HG03342 (cell line): ENCODE results near the gene SHISA2.

Source experiments
- ATAC-seq: cut with Tn5 transposase; IDR thresholded peaks from one replicate; pipeline ENCODE4 v1.9.1; 2021; ENCODE audit warnings: mild to moderate bottlenecking, moderate library complexity; ENCODE audit not compliant: unreplicated experiment

Gene SHISA2

DNA sequence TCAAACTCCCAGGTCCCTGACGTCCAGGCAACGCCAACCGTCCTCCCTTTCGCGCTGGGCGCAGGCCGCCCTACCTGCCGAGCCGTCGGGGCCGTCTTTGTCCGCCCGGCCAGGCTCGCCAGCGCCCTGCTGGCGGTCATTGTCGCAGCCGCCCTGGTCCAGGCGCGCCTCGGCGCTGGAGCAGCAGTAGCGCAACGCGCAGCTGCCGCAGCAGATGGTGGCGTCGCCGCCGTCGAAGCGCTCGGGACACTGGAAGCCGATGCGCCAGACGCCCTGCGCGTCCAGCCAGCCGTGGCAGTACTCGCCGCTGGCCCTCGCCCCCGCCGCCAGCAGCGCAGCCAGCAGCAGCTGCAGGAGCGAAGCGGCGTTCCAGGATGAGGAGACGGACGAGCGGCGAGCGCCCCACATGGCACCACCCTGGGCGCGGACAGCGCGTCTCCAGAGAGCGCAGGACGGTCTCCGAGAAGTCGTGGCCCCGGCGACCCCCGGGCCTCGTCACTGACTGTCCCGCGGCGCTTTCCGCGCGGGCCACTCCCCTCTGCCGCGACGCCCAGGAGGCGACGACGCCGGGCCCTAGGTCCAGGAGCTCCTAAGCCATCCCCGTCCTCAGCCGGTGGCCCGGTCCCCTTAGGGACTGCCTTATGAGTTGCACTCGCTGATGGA is 1.1 kb downstream of the SHISA2 start:
- no peak for ATAC-seq

DNA sequence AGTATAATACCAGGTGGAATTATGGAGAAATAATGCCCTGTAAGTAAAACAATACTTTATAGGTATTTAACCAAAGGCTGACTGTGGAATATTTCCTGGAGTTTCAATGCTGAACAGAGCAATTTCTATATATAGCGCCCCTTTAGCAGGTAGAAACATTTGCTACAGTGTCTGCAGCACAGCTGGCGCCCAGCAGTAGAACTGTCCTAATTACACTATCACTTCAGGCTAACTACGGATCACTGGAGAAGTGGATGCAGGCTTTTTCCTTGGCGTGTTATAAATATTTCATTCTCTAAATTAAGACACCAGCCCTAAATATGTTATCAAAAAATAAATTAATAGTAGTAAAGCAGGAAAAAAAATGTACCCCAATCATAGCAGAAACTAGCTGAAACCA is 3.1 kb downstream of the SHISA2 start:
- no peak for ATAC-seq

DNA sequence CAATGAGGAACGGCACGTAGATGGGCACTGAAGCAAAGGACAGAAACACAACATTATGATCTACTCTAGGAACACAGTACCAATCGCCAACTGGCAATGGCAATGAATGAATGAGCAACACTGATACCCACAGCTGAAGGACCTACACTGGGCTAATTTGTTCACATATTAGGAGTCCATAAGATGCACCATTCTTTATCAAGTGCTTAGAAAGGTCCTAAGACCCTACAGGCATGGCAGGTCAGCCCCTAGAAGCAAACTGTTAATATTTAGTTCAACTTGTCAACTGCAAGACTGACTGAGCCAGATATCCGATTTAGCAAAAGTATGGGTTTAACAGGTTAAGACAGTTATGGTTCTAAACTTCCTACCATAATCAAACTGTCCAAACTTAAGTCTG is 4.8 kb downstream of the SHISA2 start:
- no peak for ATAC-seq

DNA sequence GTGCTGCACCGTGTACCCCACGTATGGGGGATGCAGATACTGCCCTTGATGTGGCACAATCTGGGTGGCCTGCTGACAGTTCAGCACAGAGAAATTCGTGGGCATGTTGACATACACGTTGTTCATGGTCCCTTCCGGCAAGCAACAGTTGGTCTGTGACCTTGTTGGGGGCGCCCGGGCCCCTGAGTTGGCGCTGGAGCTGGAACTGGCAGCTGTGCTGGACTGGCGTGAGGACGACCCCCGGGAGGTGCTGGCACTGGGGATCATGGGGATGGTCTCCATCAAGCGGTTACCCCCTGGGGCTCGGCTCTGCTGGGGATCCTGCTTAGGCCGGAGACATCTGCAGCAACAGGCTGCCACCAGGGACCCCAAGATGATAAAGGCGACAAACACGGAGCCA is 5.2 kb downstream of the SHISA2 start:
- no peak for ATAC-seq

DNA sequence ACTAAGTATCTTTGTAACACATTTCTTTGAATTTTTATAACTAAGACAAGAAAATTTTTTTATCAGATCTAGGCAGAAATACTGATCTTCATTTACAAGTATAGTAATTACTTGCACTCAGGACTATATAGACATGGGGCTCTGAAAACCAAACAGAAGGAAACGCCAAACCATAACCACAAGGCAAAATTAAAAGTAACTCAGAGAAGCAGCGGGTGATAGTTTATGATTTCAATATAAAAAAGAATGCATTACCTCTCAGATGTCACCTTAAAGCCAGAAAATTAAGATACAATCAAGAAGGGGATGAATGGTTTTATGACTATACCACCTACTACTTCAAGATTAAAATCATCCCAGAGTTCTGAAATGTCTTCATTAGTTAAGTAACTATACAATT is 6.7 kb downstream of the SHISA2 start:
- no peak for ATAC-seq

DNA sequence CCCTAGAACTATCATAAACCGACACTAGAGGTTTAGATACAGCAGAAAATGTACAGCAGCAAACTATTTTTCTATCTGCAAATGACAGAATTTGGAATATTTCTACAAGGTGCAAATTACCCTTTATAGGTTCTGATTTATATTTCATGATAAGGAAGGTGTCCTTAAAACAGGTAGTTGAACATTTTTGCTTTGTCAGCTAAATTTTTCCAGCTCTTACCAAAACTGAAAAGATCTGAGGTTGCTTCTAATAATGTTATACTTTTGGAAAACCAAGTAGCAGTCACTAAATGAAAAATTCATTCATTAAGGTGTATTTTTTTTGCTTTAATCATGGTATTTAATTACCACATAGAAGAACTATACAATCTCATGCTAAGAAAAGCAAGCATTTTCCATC is 9.0 kb downstream of the SHISA2 start:
- no peak for ATAC-seq

DNA sequence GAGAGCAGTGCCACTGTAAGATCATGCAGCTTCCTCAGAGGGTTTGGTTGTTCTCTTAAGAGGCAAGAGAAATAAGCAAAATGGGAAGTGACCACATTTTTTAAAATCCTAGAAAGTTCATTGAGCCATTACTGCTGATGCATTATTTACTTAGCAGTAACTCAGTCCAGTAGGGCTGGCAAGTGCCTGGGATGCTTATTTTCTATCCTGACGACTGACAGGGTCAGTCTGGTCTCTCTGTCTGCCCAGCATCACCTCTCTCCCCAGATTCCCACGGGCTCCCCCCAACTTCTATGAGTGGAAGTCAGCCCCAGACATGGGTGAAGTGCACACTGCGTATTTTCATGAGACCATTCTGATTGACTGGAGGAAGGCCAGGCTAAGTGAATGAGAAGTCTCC is 10.4 kb downstream of the SHISA2 start:
- no peak for ATAC-seq

DNA sequence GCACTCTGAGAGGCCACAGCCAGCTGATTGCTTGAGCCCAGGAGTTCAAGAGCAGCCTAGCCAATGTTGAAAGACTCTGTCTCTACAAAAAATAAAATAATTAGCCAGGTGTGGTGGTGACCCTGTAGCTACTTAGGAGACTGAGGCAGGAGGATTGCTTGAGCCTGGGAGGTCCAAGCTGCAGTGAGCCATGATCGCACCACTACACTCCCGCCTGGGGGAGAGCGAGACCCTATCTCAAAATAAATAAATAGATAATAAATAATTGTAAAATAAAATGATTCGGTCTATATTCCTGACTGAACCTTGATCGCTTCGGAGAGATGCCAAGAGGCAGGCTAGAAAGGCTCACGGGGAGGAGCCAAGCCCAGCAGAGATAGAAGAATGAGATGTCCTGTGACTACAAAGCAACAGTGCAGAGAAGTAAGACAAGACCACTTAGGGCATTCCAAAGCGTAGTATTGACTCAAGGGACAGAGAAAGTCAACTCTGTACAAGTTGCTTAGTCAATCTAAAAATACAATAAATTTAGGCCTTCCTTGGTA is 12.8 kb downstream of the SHISA2 start:
- no peak for ATAC-seq

DNA sequence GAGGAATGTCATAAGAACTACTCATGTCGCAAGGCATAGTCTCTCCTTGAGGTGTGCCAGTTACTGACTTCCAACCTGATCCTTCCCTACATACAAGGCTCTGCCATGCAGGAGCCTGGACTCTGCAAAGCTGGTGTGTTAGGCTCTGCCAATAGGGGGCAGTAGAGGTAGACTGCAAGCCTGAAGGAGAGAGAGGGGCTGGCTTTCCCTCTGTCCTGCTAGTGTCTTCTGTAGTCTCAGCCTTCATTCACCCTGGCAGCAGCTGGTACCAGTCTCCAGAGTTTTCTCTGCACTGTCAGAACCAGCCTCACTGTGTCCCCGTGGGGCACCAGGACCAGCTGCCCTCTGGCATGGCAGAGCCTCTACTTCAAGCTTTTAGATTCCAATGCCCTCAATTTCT is 14.5 kb downstream of the SHISA2 start:
- ATAC-seq: no peak

DNA sequence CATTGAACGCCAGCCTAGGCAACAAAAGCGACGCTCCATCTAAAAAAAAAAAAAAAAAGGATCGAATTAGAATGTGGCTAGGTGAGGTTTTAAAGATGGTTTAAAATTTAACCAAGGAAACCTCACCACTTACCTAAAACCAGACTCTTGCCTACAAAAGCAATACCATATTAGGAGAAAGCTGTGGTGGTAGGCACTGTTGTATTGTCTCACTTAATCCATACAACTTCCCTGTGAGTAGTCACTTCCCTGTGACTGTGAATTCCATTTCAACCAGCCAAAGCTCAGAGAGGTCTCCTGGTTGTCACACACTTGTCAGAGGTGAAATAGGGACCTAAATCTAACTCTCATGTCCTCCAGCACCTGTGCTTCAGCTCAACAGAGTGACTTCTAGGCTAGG is 15.4 kb downstream of the SHISA2 start:
- no peak for ATAC-seq

DNA sequence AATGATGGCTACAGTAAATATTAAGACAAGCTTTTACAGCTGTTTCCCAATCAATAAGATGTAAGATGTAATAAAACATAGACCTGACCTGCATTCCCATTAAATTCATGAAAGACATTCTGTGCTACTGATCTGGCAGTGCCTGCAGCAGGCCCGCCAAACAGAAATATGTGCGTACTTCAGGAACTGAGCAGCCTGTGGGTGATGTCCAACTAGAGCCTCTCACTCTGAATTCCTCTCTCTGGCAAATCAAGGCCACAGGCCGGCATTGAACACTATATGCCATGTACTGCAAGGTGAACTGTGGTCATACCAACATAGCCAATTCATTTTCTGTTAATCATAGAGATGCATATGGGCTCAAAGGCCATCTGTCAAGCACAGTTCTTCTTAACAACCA is 17.8 kb downstream of the SHISA2 start:
- ATAC-seq: no peak

DNA sequence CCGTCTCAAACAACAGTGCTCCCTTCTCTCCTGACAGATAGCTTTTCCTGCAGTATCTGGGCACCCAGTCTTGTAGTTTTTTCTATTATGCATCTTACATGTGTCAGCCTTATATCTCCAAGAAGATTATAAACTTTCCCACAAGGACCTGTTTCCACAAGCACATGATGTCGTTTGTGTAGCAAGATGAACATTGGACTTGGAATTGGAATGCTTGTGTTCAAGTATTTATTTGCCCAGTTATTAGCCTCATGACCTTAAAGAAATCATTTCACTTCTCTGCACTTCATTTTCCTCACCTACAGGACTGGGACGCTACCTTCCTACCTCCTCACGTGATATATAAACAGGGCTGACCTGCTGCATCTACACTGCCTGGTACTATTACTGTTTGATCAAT is 21.5 kb downstream of the SHISA2 start:
- ATAC-seq: no peak

DNA sequence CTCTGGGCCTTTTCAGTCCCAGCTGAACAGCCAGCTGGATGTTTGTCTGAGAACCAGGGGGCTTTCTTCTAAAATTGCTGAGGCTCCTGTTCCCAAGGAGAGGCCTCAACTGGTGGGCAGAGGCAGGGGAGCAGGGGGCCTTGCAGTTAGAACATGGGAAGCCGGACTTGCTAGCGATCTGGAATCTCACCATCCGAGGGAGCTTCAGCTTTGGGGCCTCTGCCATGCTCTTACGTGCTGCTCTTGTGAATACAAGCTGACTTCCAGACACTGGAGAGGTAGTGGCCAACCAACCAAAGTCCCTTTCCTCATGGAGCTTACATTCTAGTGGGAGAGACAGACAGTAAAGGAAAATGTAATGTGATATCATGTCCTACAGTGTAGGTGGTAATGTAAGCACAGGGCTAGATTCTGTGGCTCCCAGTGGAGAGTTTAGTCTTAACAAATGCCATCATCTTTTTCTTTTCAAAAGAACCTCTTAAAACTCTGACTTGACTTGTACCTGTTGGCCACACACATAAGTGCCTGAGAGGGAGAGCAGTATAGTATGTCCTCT is 22.2 kb downstream of the SHISA2 start:
- ATAC-seq: no peak

DNA sequence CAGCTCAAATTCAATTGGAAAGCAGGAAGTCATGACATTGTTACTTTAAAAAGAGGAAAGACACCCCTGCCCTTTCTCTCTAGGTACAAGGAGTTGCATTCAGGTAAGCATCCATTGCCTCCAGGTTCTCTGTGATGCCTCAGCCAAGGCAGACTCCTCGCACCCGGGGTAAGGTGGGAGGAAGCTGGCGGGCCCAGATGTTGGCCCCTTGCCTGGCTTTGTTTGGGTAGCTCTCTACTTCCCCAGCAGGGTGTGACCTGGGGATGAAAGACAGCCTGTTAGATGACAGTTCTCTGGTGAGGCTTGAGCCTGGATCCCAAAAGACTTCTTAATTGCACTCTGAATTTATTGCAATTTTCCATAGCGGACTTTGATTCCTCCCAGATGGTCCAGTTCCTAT is 25.6 kb downstream of the SHISA2 start:
- no peak for ATAC-seq

DNA sequence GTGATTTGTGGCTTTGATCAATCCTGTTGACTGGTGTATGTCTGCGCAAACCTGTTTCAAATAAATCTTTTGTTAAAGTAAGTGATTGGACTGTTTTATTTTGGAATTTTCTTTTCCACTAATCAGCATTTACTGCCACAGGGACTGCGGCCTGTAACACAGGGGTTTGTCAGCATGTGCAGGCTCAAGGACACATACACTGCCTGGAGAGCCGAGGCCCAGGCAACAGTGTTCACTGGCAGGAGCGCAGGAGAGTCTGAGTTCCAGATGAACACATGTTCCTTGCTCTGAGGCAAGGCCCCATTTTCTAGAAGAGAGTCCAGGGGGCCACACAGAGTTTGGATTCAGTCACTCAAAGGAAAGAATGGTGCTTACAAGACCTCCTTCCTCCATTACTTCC is 26.0 kb downstream of the SHISA2 start:
- ATAC-seq: no peak

DNA sequence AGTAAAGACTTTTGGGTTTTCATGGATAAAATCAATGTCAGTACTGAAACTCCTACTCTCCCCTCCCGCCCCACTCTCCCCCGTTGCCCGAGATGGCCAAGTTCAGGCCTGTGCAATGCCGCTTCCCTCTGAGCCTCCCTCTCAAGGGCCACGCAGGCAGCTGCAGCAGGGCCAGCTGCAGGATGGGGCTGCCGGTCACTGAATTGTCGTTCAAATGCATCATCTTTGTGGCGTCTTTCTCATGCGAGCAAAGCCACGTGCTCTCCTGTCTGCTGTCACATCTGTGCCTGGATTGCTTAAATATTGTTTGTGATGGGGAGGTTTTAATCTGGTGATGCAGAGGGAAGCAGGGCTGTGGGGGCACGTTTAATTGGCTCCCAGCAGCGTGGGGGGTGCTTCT is 26.6 kb downstream of the SHISA2 start:
- ATAC-seq: no peak

DNA sequence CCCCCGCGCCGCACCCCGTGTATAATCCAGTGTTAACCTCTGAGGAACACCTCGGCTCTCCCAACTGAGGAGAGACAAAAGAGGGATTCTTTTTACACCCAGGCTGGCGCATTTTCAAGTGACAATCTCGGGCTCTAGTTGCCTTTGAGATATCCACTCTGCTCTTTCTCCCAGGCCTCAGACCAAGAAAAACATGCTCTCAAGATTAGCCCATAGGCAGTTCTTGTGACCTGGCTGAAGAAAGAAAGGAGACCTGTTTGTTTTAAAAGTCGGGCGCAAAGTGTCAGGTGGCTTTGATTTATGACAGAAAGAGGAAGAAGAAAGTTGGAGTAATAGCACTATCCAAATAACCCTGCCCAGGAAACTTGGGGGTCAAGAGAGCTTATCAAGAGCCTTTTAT is 27.3 kb downstream of the SHISA2 start:
- ATAC-seq: no peak

DNA sequence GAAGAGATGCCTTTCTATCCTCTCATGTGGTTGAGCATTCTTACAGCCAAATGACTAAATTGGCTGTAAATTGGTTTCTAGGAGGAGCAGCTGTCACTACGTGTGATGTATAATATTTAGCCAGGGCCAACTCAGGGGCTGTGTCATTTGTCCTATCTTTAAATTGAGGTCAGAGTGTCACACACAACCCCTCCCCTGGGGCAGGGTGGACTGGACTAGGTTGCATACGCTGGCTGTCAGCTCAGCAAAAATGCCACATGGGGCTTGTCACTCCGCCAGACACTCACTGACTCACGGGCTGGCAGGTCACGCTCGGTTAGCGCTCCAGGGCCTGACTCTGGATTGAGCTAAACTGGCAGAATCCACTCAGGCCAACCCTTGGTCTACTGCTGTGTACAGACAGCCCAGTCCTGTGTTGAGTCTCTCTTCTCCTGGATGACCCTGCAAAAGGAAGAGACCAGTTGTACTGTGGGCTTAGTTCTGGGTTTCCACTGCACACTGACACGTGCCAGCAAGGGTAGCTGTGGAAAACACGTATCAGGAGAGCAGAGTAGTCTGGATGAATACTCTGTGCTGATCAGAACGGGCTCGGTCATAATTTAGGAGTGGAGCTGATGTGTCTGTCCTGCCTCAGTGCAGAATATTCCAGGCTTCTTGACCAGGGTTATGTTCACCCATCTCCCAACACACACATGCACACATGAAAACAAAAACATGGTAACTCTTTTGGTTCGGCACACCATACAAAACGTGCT is 29.1 kb downstream of the SHISA2 start:
- ATAC-seq: no peak

DNA sequence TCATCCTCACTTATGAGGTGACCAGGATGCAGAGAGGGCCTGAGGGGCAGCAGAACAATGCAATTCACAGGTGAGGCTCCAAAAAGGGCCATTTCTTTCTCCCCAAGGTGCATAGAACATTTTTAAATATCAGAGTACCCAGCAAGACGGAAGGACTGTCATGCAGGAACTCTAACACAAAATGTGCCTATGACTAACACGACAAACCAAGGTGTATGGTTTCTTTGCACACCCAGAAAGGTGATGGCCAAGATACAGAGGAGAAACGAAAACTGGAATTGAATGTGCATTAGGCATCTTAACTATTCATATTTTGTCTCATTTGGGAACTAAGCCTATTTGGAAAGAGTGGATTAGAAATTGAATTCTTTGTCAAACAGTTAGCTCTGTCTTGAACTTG is 29.9 kb downstream of the SHISA2 start:
- no peak for ATAC-seq

DNA sequence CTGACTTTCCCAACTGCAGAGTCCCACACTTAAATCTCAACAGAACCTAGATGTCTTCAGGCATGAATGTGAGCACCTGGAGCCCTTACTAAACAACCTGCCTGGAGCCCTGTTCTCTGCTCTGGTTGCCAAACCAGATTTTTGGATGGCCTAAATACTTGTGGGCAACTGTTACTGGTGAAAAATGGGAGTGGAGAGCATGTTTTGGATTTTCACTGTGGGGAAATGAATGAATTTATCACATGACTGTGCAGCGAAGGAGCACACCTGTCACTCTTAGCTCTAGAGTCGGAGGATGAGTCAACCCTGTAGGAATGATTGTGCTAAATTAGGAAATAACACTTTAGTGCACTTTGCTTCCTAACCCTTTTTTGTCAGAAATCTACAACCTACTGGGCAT is 30.3 kb downstream of the SHISA2 start:
- ATAC-seq: no peak

DNA sequence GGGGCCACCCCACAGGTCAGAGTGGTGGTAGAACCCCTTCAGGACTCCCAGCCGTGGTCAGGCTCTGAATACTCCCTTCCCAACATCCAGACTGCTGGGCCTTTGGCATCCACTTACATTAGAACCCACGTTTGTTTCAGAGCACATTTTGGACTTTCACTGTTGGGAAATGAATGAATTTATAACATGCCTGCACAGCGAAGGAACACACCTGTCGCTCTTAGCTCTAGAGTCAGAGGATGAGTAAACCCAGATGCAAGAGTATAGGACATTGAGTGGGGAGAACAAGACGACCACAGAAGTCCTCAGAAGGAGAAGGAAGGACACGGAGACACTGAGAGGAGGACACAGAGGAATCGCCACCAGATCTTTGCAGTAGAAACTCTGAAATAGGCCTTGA is 30.9 kb downstream of the SHISA2 start:
- ATAC-seq: no peak
